Eye (tissue), 1 donor: ENCODE data around the gene METTL23.
"Not testable (repeated sequence)": the region's sequence is repeated elsewhere in the genome, so short reads cannot be mapped to it uniquely, and the experiment has no call there.

Source experiments
- DNase-seq: peaks from one replicate; pipeline ENCODE4 v3.0.0-alpha.2; 2015

METTL23 gene

DNA sequence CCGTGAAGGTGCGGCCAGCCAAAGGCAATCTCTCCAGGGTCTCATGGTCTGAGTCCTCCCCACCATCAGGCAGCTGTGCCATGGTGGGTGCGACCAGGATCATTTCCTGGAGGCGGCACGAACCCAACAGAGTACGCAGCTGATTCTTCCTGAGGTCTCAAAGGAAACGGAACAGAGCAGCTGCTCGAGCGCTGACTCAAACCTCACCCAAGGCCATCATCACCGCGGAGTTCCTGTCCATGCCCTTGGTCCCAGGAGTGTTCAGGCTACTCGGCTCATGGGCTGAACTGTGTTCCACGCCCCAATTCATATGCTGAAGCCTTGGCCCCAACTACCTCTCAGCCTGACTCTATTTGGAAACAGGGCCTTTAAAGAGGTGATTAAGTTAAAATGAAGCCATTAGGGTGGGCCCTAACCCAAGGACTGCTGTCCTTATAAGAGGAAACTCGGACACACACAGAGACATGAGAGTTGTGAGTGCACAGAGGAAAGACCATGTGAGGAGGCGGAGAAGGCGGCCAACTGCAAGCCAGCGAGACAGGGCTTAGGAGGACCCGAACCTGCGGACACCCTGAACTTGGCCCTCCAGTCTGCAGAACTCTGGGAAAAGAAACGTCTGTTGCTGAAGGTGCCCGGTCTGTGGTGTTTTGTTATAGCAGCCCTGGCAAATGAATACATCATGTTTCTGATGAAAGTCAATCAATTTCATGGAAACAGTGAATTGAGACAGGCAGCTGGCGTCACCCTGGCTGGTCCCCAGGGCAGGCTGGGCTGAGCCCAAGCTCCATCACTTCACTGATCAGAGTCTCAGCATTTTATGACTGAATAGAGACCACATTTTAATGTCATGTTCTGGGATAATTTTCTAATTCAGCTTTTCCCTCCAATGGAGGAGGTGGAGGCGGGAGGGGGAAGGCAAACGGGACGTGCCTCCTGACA, 29.6 kb upstream of the METTL23 start:
- no peak for DNase-seq

DNA sequence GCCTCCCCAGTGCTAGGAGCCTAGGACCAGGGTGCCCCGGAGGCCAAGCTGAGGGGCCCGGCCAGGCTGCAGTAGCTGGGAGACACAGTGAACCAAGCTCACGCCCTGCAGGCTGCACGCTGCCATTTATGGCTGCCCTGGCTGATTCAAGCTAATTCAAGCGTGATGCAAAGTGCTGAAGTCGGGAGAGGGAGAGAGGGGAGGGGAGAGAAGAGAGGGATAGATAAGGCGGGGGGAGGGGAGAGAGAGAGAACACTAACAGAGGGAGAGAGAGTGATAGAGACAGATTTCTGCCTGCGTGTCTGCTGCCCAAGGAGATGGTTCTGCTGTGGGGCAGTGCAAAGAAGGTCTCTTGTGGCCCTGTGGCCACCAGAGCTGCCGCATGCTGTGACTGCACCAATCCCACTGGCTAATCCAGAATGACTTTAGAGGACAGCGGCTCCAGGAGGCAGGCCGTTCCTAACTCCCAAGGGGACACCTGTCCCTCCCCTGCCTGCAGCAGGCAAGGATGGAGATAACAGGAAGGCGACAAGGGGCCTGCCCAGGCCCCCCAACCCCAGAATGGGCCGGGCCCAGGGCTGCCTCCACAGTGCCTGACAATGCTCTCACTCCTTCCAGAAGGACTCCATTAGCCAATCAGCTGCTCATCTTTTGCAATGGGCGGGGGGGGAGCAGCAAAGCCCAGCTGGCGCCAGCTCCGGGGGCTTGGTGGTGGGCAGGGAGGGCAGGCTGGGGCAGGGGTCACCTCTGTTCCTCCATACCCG, 28.8 kb upstream of the METTL23 start:
- peak; percentile 96 for DNase-seq

DNA sequence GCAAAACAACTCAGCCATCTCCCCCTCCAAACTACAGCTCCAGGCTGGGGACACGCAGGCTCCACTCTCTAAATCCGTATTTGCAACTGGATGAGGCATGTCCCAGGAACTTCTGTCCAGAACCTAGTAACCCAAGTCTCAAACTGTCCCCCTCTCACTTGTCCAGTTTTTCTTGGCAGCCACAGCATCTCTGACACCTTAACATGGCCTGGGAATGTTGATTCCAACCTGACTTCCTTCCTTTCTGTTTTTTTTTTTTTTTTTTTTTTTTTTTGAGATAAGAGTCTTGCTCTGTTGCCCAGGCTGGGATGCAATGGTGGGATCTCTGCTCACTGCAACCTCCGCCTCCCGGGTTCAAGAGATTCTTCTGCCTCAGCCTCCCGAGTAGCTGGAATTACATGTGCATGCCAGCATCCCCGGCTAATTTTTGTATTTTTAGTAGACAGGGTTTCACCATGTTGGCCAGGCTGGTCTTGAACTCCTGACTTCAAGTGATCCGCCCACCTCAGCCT, 28.1 kb upstream of the METTL23 start:
- not testable (repeated sequence) for DNase-seq

DNA sequence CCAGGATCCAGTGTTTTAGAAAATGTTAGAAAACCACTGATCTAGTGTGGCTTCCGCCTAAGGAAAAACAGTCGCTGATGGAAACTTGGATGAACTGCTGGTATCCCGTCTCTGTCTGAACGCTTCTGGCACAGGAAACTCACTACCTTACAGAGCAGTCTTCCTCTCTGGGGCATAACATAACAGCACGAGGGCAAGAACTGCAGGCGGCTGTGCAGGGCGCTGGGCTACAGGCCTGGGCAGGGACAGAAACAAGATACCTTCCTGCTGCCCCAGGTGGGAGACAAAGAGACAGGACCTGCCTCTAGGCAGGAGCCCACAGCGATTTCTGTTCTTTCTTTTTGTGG, 26.4 kb upstream of the METTL23 start:
- no peak for DNase-seq

DNA sequence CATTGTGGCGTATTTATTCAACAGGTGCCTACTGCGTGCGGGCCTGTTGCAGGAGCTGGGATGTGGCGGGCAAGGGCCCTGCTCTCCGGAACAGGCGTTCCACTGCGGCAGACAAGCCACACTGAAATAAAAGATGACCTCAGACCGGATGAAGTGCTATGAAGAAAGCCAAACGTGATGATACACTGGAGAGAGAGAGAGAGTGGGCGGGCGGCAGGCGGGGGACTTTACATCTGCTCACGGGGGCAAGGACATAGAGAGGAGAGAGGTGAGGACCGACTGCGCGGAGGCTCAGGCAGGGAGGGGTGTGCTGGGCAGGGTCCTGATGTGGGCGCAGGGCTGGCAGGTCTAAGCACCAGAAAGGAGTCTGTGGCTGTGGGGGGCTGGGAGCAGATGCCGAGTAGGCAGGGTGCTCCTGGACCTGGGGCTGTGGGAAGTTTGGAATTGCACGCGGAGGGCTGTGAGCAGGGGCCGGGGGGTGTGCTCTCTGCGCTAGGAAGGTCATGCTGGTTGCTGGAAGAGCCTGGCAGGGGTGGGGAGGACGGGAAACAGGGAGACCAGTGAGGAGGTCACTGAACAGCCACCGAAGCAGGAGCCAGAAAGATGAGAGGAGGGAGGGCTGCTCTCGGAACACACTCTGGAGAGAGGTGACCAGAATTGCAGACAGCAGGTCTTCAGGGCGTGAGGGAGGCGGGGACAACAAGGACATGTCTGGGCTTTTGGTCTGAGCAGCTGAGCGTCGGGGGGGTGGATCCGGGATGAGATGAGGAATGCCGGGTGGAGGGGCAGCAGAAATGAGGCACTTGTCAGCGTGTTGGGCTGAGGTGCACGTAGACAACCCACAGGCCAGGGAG, 25.8 kb upstream of the METTL23 start:
- DNase-seq: peak; percentile 86

DNA sequence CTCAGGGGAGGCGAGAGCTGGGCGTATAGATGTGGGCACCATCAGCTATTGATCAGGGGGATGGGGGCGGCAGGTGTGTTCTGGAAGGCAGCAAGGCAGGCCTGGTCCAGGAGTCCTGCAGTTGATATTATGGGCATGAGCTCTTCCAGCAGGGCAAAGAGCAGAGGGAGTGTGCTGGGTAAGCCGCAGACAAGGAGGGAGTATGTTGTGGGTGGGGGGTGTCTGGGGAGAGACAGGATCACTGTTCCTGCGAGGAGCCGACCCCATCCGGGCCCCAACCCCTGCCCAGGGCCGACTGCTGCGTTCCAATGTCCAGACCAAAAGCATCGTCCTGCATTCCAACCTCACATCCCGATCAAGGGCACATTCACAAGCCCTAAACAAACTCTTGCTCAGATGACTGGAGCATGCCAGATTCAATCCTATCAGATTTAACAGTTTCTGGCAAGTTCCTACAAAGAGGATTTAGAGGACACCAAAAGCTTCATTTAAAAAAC, 25.1 kb upstream of the METTL23 start:
- DNase-seq: peak; percentile 74

DNA sequence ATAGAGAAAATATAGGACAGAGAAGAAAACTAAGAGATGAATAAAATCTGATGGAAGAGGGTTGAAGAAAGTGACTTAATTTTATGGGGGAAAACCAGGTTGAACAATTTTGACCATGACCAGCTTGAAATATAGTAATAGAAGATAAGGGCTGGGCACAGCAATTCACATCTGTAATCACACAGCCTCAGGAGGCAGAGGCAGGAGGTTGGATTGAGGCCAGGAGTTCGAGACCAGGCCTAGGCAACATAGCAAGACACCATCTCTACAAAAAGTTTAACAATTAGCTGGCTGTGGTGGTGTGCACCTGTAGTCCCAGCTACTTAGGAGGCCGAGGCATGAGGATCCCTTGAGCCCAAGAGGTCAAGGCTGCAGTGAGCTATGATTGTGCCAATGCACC, 24.6 kb upstream of the METTL23 start:
- DNase-seq: no peak

DNA sequence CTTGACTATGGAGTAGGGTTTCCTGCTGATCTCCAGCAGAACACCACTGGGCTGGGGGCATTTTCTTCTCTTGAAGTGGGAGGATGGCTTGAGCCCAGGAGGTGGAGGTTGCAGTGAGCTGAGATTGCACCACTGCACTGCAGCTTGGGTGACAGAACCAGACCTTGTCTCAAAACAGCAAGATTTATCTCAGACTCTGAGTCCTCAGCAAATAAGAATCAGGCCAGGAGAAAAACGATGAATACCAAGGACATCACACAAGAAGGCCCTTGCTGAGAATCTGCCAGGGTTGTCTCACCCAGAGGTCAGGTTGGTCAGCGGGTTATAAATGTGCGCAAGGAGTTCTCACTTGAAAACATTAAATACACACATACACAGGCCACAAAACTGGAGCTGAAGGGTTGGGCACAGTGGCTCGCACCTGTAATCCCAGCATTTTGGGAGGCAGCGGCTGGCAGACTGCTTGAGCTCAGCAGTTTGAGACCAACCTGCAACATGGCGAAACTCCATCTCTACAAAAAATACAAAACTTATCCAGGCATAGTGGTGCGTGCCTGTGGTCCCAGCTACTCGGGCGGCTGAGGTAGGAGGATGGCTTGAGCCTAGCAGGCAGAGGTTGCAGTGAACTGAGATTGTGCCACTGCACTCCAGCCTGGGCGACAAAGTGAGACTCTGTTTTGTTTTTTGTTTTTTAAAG, 23.6 kb upstream of the METTL23 start:
- no peak for DNase-seq

DNA sequence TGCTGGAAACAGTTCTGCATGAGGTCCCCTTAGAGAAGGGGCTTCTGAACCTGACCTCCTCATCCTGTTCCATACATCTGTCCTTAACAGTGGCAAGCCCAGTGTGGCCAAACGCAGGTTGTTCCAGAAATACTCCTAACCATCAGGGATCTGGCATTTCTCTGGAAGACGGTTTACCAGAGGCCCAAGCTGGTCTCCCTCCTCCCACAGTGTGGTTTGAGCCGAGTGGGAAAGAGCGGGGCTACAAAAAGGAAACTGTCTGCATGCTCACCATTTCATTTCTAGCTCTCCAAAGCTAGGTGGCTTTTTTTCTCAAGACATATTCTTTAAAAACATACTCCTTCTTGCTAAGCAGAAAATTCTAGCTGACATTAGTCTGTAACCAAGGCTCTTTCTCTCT, 21.8 kb upstream of the METTL23 start:
- no peak for DNase-seq

DNA sequence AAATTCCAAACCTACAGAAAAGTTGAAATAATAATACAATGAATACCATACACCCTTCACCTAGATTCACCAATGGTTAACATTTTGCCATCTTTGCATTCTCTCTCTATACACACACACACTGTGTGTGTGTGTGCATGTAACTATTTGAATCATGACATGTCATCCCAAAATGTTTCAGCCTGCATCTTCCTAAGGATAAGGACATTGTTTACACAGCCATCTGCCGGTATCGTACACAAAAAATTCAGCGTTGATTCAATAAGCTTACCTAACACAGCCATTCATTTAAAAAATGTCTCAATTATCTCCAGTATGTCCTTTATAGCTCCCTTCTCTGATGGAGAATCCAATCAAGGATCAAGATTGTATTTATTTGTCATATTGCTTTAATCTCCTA, 19.8 kb upstream of the METTL23 start:
- DNase-seq: no peak

DNA sequence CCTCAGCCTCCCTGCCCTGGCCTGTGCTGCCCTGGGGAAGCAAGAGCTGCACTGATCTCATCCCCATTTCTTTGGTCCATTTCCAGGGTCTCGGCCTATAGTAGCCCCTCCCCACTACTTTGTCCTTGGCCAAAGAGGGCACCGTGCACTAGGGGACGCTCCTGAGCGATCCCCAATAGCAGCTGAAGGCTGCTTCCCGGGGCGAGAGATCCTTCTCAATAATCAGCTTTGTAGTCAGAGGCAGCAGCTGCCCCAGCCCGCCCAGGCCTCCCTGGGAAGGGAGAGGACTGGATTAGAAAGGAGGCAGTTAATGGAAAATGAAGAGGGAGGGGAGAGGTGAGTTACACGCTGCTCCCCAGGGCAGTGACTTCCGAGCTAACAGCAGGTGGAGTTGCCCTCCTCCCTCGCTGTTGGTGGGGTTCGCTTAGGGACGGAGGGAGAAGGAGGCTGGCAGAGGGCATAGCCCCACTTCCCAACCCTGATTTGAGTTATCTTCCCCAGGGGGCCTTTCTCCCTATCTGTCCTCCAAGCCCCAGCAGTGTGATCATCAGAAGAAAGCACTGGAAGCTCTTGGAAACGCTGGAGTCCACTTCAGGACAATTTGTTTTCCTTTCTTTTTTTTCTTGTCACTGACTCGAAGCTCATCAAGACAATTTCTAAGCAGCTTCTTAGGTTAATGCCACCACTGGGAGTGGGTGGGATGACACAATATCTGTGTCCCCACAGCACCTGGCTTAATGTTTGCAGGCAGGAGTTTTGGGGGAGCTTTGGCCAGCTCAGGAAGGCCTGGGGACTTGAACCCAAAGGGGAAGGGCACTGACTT, 18.4 kb upstream of the METTL23 start:
- peak; percentile 90 for DNase-seq

DNA sequence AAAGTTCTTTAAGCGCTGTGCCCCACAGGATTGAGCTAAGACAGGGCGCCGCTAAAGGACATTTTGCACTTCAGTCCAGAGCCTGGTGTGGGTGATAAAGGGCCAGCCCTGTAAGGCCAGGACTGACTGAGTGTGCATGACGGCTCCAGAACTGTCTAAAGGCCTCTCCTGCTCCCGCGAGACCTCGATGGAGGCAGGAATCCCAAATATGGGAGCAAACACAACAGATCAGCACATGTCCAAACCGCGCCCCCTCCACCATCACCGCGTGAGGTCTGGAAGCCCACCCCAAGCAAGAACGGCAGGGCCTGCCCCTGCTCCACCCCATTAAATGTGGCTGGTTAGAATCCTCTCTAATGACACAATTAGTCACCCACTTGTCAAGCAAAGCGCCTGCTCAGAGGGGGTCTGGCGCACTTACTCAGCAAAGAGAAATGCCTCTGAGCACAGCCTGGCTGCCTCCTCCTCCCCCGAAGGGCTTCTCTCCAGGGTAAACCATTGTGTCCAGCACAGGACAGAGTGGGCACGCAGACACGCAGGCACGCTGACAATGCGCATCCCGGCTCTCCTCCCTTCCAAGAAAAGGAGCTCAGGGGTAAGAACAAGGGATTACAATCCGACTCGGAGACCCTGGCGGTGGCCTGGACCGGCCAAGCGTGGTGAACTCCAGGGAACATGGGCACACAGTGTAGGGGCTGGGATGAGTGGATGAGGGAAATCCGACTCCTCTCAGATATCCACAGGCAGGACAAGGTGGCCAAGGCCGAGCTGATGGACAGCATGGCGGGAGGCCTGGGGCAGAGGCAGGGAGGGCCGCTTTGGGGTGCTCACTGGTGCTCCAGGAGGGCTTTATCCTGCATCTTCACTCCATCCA, 17.3 kb upstream of the METTL23 start:
- peak; percentile 89 for DNase-seq

DNA sequence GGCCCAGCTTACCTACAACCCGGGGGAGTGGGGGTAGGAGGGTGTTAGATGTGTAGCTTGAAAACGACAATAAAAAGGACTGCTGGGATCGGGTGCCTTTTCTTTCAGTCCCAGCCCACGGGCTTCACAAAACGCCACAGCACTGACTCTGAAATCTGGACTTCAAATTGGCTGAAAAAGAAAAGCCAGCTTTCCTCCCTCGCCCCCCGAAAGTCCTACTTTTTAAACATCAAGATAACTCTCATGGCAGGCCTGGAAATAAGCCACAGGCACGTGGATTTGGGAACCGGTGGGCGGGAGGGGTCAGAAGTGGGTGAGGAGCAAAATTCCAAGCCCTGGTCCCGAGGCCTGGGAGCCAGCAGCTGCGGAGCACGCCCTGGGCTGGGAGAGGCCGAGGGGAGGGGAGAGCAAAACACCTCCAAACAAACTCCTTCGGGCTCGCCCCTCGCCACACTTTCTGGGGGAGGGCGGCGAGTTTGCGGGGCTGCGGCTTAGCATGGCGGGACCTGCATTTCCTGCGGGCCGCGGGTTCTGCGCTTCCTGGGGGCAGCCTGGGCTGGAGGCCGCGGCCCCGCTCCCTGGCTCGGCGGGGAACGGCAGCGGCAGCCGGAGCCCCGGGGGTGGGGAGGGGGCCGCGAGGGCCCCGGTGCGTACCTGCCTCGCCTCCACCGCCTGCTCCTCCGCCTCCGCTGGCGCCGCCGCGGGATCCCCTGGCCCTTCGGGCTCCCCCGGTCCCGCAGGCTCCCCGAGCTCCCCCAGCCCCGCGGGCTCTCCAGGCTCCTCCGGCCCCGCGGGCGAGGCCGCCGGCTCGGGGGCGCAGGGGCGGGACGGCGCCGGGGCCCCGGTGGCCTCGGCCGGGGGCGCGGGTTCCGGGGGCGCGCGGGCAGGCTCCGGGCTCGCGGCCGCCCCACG, 16.4 kb upstream of the METTL23 start:
- DNase-seq: peak; percentile 73

DNA sequence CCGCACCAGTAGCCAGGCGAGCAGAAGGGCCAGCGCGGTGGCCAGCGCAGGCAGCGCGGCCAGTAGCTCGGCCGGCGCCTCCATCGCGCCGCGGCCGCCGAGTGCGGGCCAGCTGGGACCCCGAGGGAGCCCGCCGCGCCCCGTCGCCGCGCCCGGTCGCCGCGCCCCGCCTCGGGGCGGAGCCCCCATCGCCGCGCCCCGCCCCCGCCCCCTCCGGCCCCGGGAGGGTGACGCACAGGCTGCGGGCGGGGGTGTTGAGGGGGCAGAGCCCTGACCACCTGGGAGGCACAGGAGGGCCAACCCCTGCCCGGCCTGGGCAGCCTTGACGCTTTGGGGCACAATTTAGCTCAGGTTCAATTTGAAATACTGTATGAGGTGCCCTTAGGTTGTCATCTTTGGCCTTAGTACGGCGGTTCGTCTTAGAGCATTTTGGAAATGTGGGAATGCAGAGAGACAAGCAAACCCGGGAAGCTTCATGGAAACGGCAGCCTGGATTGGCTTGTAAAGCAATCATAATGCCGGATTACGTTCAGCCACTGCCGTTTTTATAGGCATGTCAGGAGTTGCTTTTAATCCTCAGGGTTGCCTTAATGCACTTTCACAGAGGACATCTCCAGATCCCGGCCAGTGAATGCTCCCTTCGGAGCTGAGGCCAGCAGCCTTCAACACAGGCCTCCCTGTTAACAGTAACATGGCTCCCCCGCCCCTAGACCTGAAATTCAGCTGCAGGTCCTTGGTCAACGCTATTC, 15.6 kb upstream of the METTL23 start, which contains the start of gene MXRA7:
Gene MXRA7 (minus strand): TSS at position 103 of the 749 bp plus-strand sequence. CDS start 19 bp downstream, at position 84.
- peak; percentile 87 for DNase-seq

DNA sequence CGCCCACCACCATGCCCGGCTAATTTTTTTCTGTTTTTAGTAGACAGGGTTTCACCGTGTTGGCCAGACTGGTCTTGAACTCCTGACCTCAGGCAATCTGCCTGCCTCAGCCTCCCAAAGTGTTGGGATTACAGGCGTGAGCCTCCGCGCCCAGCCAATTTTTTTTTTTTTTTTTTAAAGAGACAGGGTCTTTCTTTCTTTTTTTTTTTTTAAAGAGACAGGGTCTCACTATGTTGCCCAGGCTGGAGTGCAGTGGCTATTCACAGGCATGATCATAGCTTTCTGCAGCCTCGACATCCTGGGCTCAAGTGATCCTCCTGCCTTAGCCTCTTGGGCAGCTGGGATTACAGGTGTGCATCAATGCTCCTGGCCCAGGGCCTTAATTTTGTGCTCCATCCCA, 14.3 kb upstream of the METTL23 start:
- DNase-seq: not testable (repeated sequence)

DNA sequence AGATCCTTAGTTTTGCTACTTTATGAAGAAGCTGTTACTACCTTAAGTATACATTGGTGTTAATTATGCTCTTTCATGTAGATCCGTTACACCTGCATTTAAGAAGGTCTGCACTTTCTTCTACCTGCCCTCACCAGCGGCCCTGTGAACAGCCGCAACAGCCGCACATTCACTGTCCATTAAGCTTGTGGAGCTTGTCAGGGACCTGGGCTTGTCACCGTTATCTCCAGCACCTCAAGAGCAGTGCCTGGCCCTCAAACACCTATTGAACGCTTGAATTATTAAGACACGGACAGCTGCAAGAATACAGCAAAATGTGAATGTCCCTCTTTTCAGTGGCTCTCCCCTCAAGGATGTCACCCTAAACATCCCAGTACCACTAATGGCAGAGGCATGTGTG, 12.9 kb upstream of the METTL23 start:
- DNase-seq: no peak

DNA sequence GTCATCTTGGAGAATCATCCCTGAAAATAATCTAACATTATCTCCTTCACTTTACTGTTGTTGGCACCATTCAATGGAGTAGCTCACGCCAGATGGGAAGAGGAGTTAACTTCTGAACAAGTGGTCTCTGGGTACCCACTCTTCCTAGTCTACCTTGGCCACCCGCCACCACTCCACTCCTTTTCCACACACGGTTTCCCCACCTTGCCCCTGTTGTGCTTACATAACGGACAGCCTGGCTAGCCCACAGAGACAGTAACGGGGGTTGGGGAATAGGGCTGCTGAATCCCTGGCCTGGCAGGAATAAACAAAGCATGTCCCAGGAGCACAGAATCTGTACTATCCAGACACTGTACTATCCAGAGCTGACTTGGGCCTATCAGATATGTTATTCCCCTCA, 12.3 kb upstream of the METTL23 start:
- no peak for DNase-seq
